Measurements from ENCODE around the gene LRFN4.

DNA sequence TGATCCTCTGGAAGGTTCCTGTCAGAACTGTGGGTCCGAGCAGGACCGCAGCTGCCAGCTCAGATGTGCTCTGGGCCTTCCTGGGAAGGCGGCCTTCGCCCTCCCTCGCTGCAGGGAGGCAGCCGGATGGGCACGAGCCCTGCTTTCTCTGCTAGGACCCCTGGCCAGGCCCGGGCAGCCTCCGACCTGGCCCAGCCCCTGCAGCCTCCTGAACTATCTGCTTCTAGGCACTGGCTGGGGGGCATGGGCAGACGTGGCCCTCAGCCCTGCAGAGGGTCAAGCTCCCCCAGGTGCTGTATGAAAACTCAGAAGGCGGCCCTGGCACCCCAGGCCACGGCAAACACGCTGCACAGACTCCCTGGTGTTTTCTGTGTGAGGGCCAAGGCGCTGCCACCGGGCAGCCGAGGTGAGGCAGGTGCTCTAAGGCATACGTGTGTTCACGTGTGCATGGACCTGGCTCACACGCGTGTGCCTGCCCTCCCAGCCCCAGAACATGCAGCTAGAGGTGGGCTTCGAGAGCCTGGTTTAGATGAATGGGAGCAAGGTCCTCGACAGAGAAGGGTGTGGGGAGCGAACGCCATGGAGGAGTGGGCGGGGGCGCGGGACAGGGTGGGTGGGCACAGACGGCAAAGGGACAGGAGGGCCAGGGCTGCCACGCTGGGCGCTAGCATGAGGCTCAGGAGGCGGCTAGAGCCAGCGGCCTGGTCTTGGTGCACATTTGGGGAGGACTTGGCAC is 4.3 kb downstream of the LRFN4 start:
- TF ChIP-seq, protein P1, sequence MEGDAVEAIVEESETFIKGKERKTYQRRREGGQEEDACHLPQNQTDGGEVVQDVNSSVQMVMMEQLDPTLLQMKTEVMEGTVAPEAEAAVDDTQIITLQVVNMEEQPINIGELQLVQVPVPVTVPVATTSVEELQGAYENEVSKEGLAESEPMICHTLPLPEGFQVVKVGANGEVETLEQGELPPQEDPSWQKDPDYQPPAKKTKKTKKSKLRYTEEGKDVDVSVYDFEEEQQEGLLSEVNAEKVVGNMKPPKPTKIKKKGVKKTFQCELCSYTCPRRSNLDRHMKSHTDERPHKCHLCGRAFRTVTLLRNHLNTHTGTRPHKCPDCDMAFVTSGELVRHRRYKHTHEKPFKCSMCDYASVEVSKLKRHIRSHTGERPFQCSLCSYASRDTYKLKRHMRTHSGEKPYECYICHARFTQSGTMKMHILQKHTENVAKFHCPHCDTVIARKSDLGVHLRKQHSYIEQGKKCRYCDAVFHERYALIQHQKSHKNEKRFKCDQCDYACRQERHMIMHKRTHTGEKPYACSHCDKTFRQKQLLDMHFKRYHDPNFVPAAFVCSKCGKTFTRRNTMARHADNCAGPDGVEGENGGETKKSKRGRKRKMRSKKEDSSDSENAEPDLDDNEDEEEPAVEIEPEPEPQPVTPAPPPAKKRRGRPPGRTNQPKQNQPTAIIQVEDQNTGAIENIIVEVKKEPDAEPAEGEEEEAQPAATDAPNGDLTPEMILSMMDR (IDR thresholded peaks at IDR 0.05): no peak
- TF ChIP-seq, protein P2, sequence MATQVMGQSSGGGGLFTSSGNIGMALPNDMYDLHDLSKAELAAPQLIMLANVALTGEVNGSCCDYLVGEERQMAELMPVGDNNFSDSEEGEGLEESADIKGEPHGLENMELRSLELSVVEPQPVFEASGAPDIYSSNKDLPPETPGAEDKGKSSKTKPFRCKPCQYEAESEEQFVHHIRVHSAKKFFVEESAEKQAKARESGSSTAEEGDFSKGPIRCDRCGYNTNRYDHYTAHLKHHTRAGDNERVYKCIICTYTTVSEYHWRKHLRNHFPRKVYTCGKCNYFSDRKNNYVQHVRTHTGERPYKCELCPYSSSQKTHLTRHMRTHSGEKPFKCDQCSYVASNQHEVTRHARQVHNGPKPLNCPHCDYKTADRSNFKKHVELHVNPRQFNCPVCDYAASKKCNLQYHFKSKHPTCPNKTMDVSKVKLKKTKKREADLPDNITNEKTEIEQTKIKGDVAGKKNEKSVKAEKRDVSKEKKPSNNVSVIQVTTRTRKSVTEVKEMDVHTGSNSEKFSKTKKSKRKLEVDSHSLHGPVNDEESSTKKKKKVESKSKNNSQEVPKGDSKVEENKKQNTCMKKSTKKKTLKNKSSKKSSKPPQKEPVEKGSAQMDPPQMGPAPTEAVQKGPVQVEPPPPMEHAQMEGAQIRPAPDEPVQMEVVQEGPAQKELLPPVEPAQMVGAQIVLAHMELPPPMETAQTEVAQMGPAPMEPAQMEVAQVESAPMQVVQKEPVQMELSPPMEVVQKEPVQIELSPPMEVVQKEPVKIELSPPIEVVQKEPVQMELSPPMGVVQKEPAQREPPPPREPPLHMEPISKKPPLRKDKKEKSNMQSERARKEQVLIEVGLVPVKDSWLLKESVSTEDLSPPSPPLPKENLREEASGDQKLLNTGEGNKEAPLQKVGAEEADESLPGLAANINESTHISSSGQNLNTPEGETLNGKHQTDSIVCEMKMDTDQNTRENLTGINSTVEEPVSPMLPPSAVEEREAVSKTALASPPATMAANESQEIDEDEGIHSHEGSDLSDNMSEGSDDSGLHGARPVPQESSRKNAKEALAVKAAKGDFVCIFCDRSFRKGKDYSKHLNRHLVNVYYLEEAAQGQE (IDR thresholded peaks at IDR 0.05; ENCODE audit: insufficient read depth in 1 of 2, low read depth in 2 of 2, low read length in 1 of 2): no peak
- TF ChIP-seq TCF7L2 (IDR thresholded peaks at IDR 0.05; ENCODE audit: low read depth, low read length): no peak
- TF ChIP-seq SIN3A (IDR thresholded peaks at IDR 0.05; ENCODE audit: borderline replicate concordance, insufficient read depth, low read depth, low read length): no peak
- no peak for TF ChIP-seq POLR2AphosphoS5 (IDR thresholded peaks at IDR 0.05; ENCODE audit: low read depth, low read length)
